Small intestine (tissue), 16 donors: ENCODE results near the gene RNF10. TPM values are rescaled to one million over a fixed set of nuclear protein-coding genes. Genes with fewer than 3 reads are reported as not detected.
"Not testable (repeated sequence)": the region's sequence is repeated elsewhere in the genome, so short reads cannot be mapped to it uniquely, and the experiment has no call there.

Source experiments
- DNase-seq, 2 donors: peaks; one replicate each; pipeline versions ENCODE4 v3.0.0 to v3.0.0-alpha.2; 2013
- FAIRE-seq: peaks from 2 replicates; lab custom pipeline; 2012; peaks lifted over from hg19 to GRCh38; lab: Jason Lieb, UNC
- H3K27ac ChIP-seq, 3 donors: one replicate each; pipeline ENCODE4 v1.5.1; 2013; ENCODE audit warnings: low read length in 2 of 3, mild to moderate bottlenecking in 2 of 3, control low read depth in 1 of 3, inconsistent platforms in 1 of 3, low read depth in 1 of 3, moderate library complexity in 1 of 3
- H3K27me3 ChIP-seq, 3 donors: one replicate each; pipeline ENCODE4 v1.6.1; 2013; ENCODE audit warnings: low read length in 3 of 3, inconsistent platforms in 1 of 3; ENCODE audit not compliant: control insufficient read depth in 3 of 3, insufficient read depth in 3 of 3
- H3K36me3 ChIP-seq, 3 donors: one replicate each; pipeline ENCODE4 v1.6.1; 2013; ENCODE audit warnings: low read length in 3 of 3, inconsistent platforms in 1 of 3, low read depth in 1 of 3, mild to moderate bottlenecking in 1 of 3, moderate library complexity in 1 of 3; ENCODE audit not compliant: control insufficient read depth in 3 of 3, insufficient read depth in 2 of 3
- H3K4me1 ChIP-seq, 3 donors: one replicate each; pipeline ENCODE4 v1.6.1; 2013; ENCODE audit warnings: low read length in 2 of 3, inconsistent platforms in 1 of 3, low read depth in 1 of 3, mild to moderate bottlenecking in 1 of 3, moderate library complexity in 1 of 3; ENCODE audit not compliant: control insufficient read depth in 3 of 3, insufficient read depth in 2 of 3
- H3K4me3 ChIP-seq, 3 donors: one replicate each; pipeline ENCODE4 v1.5.1; 2013; ENCODE audit warnings: low read length in 3 of 3, control low read depth in 1 of 3, inconsistent platforms in 1 of 3, low read depth in 1 of 3, mild to moderate bottlenecking in 1 of 3, moderate library complexity in 1 of 3
- H3K9me3 ChIP-seq, 2 donors: one replicate each; pipeline ENCODE4 v1.6.1; 2013; ENCODE audit warnings: low read depth in 1 of 2, low read length in 1 of 2; ENCODE audit not compliant: control insufficient read depth in 2 of 2, insufficient read depth in 1 of 2
- WGBS, 3 donors: extraction: QIAGEN DNeasy Blood & Tissue Kit; methylation state at CpG; one replicate each; pipeline ENCODE4 v1.1.7; 2013; 5-methylcytosine and 5-hydroxymethylcytosine counted together
- long read RNA-seq, 10 donors: transcript quantifications; one replicate each; lab custom pipeline, GENCODE V29; 2026
- polyA plus RNA-seq, 4 donors: library from polyadenylated mRNA; stranded (reverse) in 3 of 4; unstranded in 1 of 4; fragments of 200-250 nt in 3 of 4; fragments of 120-200 nt in 1 of 4; gene quantifications; one replicate each; pipeline versions ENCODE4 v1.2.1 to v1.2.3, GENCODE V29; 2013
- donor health status: healthy with polysubstance abuse.
- donor health status: control.
- donor health status: control.
- donor health status: Bipolar disorder and iron deficiency.
- donor health status: healthy.

The RNF10 gene
- 100 to 1,000 TPM in 3 of 4 donors, 10 to 100 TPM in 1; 76.8 to 261 (median 130) TPM for polyA plus RNA-seq
- long read RNA-seq, donor 1, transcript RNF10-201 (17 exons, 3,825 nt), result major isoform, 11 of 30 reads
- long read RNA-seq, donor 1, partial matches to known transcripts, result 15 of 30 reads
- long read RNA-seq, donor 1, other reads (novel, unspliced or antisense), result 0 of 30 reads
- long read RNA-seq, donor 2, partial matches to known transcripts, result 0 of 3 reads
- long read RNA-seq, donor 2, other reads (novel, unspliced or antisense), result 0 of 3 reads
- long read RNA-seq, donor 3, partial matches to known transcripts, result 0 of 1 reads
- long read RNA-seq, donor 3, other reads (novel, unspliced or antisense), result 0 of 1 reads
- long read RNA-seq, donor 4, partial matches to known transcripts, result 0 of 1 reads
- long read RNA-seq, donor 4, other reads (novel, unspliced or antisense), result 0 of 1 reads
- long read RNA-seq, donor 5, result 0 reads
- long read RNA-seq, donor 6, transcript RNF10-201 (17 exons, 3,825 nt), result major isoform, 8 of 12 reads
- long read RNA-seq, donor 6, partial matches to known transcripts, result 0 of 12 reads
- long read RNA-seq, donor 6, other reads (novel, unspliced or antisense), result 0 of 12 reads
- long read RNA-seq, donor 7, result 0 reads
- long read RNA-seq, donor 8, result 0 reads
- long read RNA-seq, donor 9, partial matches to known transcripts, result 0 of 2 reads
- long read RNA-seq, donor 9, other reads (novel, unspliced or antisense), result 0 of 2 reads
- long read RNA-seq, donor 10, transcript RNF10-201 (17 exons, 3,825 nt), result major isoform, 9 of 9 reads
- long read RNA-seq, donor 10, partial matches to known transcripts, result 0 of 9 reads
- long read RNA-seq, donor 10, other reads (novel, unspliced or antisense), result 0 of 9 reads

- no peaks in the 10 kb centered on the region for H3K9me3 ChIP-seq
- FAIRE-seq, result no peak
Observed at GRCh38 chr12:120534203-120534702, at the start of gene RNF10. Gene RNF10, plus strand, starts transcription at chr12:120534356. Its CDS starts 456 bp downstream, at chr12:120534812.

GRCh38 chr12:120485961-120486881 is 47.9 kb upstream of the RNF10 start:
- WGBS, 3 donors, result 87 to 91% (median 89%) methylated on average over 7 of the region's 7 CpGs
- H3K27me3 ChIP-seq, result no peaks in the 10 kb centered on the region
- no peak for DNase-seq
- no peak overlapping the region for H3K4me3 ChIP-seq
- H3K4me1 ChIP-seq, result no peaks in the 10 kb centered on the region
- H3K27ac ChIP-seq, result no peak overlapping the region
- no peak for FAIRE-seq
- H3K9me3 ChIP-seq, result no peaks in the 10 kb centered on the region
- peaks cover 0 to 16% (median 0%) of the 10 kb centered on the region in 3 donors for H3K36me3 ChIP-seq

More at GRCh38 chr12:120534203-120534702, at the start of gene RNF10:
- peak; percentile 89 to 93 for DNase-seq
- H3K4me3 ChIP-seq, result peak within 1 kb of the TSS; percentile 78 to 99 (median 90)
- no peaks in the 10 kb centered on the region for H3K27me3 ChIP-seq
- WGBS, 3 donors, result 1% methylated on average over 33 to 43 of the region's 43 CpGs
- H3K4me1 ChIP-seq, result peaks cover 0 to 31% (median 16%) of the 10 kb centered on the region in 3 donors
- H3K36me3 ChIP-seq, result peaks cover 0 to 11% (median 0%) of the 10 kb centered on the region in 3 donors
- peak within 1 kb of the TSS; percentile 83 to 91 (median 86) for H3K27ac ChIP-seq

GRCh38 chr12:120487552-120487951 is 46.6 kb upstream of the RNF10 start:
- not testable (repeated sequence) for DNase-seq, H3K27ac ChIP-seq

GRCh38 chr12:120488057-120488640 is 46.0 kb upstream of the RNF10 start:
- no peak for FAIRE-seq
- no peak overlapping the region for H3K27ac ChIP-seq
- H3K36me3 ChIP-seq, result peaks cover 0 to 18% (median 0%) of the 10 kb centered on the region in 3 donors
- no peaks in the 10 kb centered on the region for H3K27me3 ChIP-seq
- no peak for DNase-seq
- no peaks in the 10 kb centered on the region for H3K4me1 ChIP-seq
- no peaks in the 10 kb centered on the region for H3K9me3 ChIP-seq
- no peak overlapping the region for H3K4me3 ChIP-seq
- 75 to 77% (median 76%) methylated on average over 5 of the region's 5 CpGs for WGBS, 3 donors

More at GRCh38 chr12:120487552-120487951, 46.6 kb upstream of the RNF10 start:
- peaks cover 0 to 22% (median 0%) of the 10 kb centered on the region in 3 donors for H3K36me3 ChIP-seq
- H3K9me3 ChIP-seq, FAIRE-seq, H3K4me3 ChIP-seq, H3K27me3 ChIP-seq, H3K4me1 ChIP-seq: not testable (repeated sequence)
- 82 to 88% (median 87%) methylated on average over 7 of the region's 7 CpGs for WGBS, 3 donors

- peaks cover 0 to 18% (median 0%) of the 10 kb centered on the region in 3 donors for H3K36me3 ChIP-seq
- WGBS, 3 donors, result 83 to 91% (median 89%) methylated on average over 4 of the region's 4 CpGs
- no peak for DNase-seq
- H3K27me3 ChIP-seq, result no peaks in the 10 kb centered on the region
- H3K27ac ChIP-seq, result no peak overlapping the region
- FAIRE-seq, result no peak
- H3K4me3 ChIP-seq, result no peak overlapping the region
- H3K9me3 ChIP-seq, result no peaks in the 10 kb centered on the region
- no peaks in the 10 kb centered on the region for H3K4me1 ChIP-seq
Observed at GRCh38 chr12:120489018-120489417, 45.1 kb upstream of the RNF10 start.

- no peak for FAIRE-seq
Observed at GRCh38 chr12:120490325-120490724, 43.8 kb upstream of the RNF10 start.

GRCh38 chr12:120490833-120491512 is 43.2 kb upstream of the RNF10 start:
- FAIRE-seq (no peak), DNase-seq (no peak)
- Histone ChIP-seq H3K9me3 (no peaks in the 10 kb centered on the region), H3K36me3 (peaks cover 0 to 18% (median 0%) of the 10 kb centered on the region in 3 donors), H3K4me1 (peaks cover 0 to 9% (median 0%) of the 10 kb centered on the region in 3 donors), H3K27ac (no peak overlapping the region), H3K4me3 (no peak overlapping the region), H3K27me3 (no peaks in the 10 kb centered on the region)
- WGBS, 3 donors, result 89 to 97% (median 93%) methylated on average over 2 of the region's 2 CpGs

More at GRCh38 chr12:120490325-120490724, 43.8 kb upstream of the RNF10 start:
- WGBS, 3 donors, result 95 to 99% (median 97%) methylated on average over 5 of the region's 5 CpGs
- Histone ChIP-seq H3K9me3 (no peaks in the 10 kb centered on the region), H3K36me3 (peaks cover 0 to 18% (median 0%) of the 10 kb centered on the region in 3 donors), H3K27me3 (no peaks in the 10 kb centered on the region), H3K27ac (no peak overlapping the region), H3K4me3 (no peak overlapping the region), H3K4me1 (peaks cover 0 to 9% (median 0%) of the 10 kb centered on the region in 3 donors)
- DNase-seq, result no peak
